ENCODE results near the gene RBP3.

Gene RBP3

GRCh38 chr10:47366731-47367460 is 18.7 kb downstream of the RBP3 start:
- H3K4me3 ChIP-seq (ENCODE audit: low read depth, low read length): no peak overlapping the region
- TF ChIP-seq CTCF (IDR thresholded peaks at IDR 0.05; ENCODE audit: borderline replicate concordance, insufficient read depth, low read depth, low read length): no peak

- TF ChIP-seq CTCF (IDR thresholded peaks at IDR 0.05; ENCODE audit: borderline replicate concordance, insufficient read depth, low read depth, low read length): no peak
These were observed 19.5 kb downstream of the RBP3 start for GRCh38 chr10:47367646-47368045.

GRCh38 chr10:47368431-47369180 is 20.4 kb downstream of the RBP3 start:
- H3K4me3 ChIP-seq (ENCODE audit: low read depth, low read length): no peak overlapping the region
- no peak for TF ChIP-seq CTCF (IDR thresholded peaks at IDR 0.05; ENCODE audit: borderline replicate concordance, insufficient read depth, low read depth, low read length)

More at GRCh38 chr10:47367646-47368045, 19.5 kb downstream of the RBP3 start:
- no peak overlapping the region for H3K4me3 ChIP-seq (ENCODE audit: low read depth, low read length)

- no peak overlapping the region for H3K4me3 ChIP-seq (ENCODE audit: low read depth, low read length)
- no peak for TF ChIP-seq CTCF (IDR thresholded peaks at IDR 0.05; ENCODE audit: borderline replicate concordance, insufficient read depth, low read depth, low read length)
These were observed 21.2 kb downstream of the RBP3 start for GRCh38 chr10:47369251-47369894.

- no peak for TF ChIP-seq CTCF (IDR thresholded peaks at IDR 0.05; ENCODE audit: borderline replicate concordance, insufficient read depth, low read depth, low read length)
These were observed 22.0 kb downstream of the RBP3 start for GRCh38 chr10:47370015-47370767.

GRCh38 chr10:47370878-47371277 is 22.7 kb downstream of the RBP3 start:
- H3K4me3 ChIP-seq (ENCODE audit: low read depth, low read length): no peak overlapping the region
- TF ChIP-seq CTCF (IDR thresholded peaks at IDR 0.05; ENCODE audit: borderline replicate concordance, insufficient read depth, low read depth, low read length): no peak

More at GRCh38 chr10:47370015-47370767, 22.0 kb downstream of the RBP3 start:
- no peak overlapping the region for H3K4me3 ChIP-seq (ENCODE audit: low read depth, low read length)

All from GM12875 (cell line).